Measurements from ENCODE around the gene ZNF668.

The ZNF668 gene

GRCh38 chr16:31113121-31114120 is 39.4 kb upstream of the ZNF668 start:
- TF ChIP-seq, protein P1, sequence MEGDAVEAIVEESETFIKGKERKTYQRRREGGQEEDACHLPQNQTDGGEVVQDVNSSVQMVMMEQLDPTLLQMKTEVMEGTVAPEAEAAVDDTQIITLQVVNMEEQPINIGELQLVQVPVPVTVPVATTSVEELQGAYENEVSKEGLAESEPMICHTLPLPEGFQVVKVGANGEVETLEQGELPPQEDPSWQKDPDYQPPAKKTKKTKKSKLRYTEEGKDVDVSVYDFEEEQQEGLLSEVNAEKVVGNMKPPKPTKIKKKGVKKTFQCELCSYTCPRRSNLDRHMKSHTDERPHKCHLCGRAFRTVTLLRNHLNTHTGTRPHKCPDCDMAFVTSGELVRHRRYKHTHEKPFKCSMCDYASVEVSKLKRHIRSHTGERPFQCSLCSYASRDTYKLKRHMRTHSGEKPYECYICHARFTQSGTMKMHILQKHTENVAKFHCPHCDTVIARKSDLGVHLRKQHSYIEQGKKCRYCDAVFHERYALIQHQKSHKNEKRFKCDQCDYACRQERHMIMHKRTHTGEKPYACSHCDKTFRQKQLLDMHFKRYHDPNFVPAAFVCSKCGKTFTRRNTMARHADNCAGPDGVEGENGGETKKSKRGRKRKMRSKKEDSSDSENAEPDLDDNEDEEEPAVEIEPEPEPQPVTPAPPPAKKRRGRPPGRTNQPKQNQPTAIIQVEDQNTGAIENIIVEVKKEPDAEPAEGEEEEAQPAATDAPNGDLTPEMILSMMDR (IDR thresholded peaks at IDR 0.05; ENCODE audit: insufficient read depth, low read depth, low read length, missing control alignments): no peak
- DNase-seq (ENCODE audit: low read depth): no peak
- H3K4me3 ChIP-seq (ENCODE audit: low read length): no peak overlapping the region

DNA sequence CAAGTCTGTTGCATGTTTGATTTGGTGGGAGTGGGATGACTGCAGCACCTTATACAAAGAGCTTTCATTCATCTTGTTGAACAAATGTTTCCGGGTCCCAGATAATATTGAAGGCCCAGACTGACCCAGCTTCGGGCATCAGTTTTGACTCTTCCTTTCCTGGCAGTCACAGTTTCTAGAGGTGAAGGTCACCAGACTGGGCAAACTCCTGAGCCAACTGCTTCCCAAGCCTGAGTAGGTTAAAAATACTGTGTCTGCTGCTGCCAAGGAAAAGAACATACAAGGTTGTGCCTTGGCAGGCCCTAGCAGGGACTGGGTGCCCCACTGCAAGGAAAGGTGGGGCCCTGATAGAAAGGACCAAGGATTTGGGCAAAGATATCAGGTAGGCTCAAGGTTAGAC is 38.7 kb upstream of the ZNF668 start:
- DNase-seq (ENCODE audit: low read depth): no peak
- TF ChIP-seq, protein P1 (IDR thresholded peaks at IDR 0.05; ENCODE audit: insufficient read depth, low read depth, low read length, missing control alignments): no peak
- no peak overlapping the region for H3K4me3 ChIP-seq (ENCODE audit: low read length)

DNA sequence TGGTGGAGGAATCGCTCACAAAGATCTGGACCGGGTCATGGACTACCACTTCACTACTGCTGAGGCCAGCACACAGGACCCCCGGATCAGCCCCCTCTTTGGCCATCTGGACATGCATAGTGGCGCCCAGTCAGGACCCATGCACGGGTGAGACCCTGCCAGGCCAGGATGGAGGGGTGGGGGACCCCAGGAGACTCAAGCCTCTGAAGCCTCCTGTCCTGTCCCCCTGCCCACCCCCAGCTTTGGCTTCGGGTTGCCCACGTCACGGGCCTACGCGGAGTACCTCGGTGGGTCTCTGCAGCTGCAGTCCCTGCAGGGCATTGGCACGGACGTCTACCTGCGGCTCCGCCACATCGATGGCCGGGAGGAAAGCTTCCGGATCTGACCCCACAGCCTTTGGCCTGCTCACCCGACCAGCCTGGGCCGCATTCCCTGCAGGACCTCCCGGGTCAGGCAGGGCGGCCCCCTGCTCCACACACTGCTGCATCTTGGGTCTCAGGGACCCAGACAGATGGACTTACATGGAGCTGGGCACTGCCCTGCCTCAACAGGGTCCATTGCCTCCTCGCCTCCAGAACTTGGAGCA is 37.9 kb upstream of the ZNF668 start:
- TF ChIP-seq, protein P1 (IDR thresholded peaks at IDR 0.05; ENCODE audit: insufficient read depth, low read depth, low read length, missing control alignments): no peak
- no peak for DNase-seq (ENCODE audit: low read depth)
- H3K4me3 ChIP-seq (ENCODE audit: low read length): no peak overlapping the region

DNA sequence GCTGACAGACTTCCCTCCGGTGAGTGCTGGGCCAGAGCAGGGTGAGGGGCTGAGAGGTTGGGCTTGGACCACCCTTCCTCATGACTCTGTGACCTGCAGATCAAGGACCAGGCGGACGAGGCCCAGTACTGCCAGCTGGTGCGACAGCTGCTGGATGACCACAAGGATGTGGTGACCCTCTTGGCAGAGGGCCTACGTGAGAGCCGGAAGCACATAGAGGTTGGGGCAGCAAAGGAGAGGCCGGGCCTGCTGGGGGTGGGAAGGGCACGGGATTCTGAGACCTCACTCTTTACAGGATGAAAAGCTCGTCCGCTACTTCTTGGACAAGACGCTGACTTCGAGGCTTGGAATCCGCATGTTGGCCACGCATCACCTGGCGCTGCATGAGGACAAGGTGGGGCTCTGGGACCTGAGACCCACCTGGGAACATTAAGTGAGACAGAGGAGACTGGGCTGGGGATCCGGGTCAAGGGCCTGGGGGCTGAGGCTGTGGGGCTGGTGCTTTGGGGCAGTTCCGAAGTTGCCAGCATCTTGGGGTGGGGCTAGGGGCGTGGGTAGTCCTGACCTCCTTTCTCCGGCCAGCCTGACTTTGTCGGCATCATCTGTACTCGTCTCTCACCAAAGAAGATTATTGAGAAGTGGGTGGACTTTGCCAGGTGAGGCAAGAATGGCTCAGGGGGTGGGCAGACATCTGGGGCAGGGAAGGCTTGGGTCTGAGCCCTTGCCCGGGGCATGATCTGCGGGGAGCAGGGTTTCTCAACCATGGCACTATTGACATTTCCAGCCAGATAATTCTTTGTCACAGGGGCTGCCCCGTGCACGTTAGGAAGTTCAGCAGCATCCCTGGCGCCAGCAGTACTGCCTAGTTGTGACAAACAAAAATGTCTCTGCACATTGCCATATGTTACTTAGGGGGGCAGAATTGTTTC is 36.3 kb upstream of the ZNF668 start:
- no peak overlapping the region for H3K4me3 ChIP-seq (ENCODE audit: low read length)
- TF ChIP-seq, protein P1 (IDR thresholded peaks at IDR 0.05; ENCODE audit: insufficient read depth, low read depth, low read length, missing control alignments): no peak

GRCh38 chr16:31109622-31110021 is 35.6 kb upstream of the ZNF668 start:
- H3K4me3 ChIP-seq (ENCODE audit: low read length): no peak overlapping the region
- TF ChIP-seq, protein P1 (IDR thresholded peaks at IDR 0.05; ENCODE audit: insufficient read depth, low read depth, low read length, missing control alignments): no peak
- DNase-seq (ENCODE audit: low read depth): no peak

More for the DNA sequence above, 36.3 kb upstream of the ZNF668 start:
- no peak for DNase-seq (ENCODE audit: low read depth)

DNA sequence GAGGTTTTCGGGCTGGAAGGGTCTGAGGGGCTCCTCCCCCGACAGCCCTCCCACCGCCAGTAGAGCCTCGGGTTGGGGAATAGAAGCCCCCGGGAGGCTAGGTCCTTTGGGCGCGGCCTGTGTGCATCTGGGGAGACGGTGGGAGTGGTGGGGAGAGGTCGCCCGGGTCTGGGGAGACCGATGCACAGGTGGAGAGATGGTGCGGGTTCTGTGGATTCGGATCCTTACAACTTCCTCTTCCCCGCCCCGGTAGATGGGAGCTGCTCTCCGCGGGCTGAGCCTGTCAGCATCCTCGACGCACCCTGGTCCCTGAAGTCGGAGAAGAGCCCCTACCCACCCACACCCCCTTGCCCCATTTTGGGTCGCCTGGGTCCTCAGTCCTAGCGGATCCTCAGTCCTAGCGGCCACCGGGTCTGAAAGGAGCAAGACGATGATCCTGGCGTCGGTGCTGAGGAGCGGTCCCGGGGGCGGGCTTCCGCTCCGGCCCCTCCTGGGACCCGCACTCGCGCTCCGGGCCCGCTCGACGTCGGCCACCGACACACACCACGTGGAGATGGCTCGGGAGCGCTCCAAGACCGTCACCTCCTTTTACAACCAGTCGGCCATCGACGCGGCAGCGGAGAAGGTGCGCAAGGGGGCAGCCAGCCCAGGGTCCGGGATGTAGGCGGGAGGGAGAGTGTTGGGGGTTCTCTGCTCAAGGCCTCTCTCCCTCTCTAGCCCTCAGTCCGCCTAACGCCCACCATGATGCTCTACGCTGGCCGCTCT is 34.9 kb upstream of the ZNF668 start:
- H3K4me3 ChIP-seq (ENCODE audit: low read length): peak overlapping the region; percentile 73
- TF ChIP-seq, protein P1 (IDR thresholded peaks at IDR 0.05; ENCODE audit: insufficient read depth, low read depth, low read length, missing control alignments): no peak
- no peak for DNase-seq (ENCODE audit: low read depth)
